Calu3 (cell line): ENCODE results near the gene KRT80. TPM values are rescaled to one million over a fixed set of nuclear protein-coding genes. Genes with fewer than 3 reads are reported as not detected.
A peak's percentile ranks its signal among the peaks of the same experiment; 100 is the strongest.

Experiments
- BruUV-seq: library from RNA; stranded (reverse); fragments of 400-500 nt; replicated peaks from 2 replicates; lab custom pipeline; 2021; lab: Mats Ljungman, UMichigan
- CTCF ChIA-PET: fragments of 300-600 bp; sonication (Branson Sonifier 250); formaldehyde crosslinking; loops from one replicate; lab custom pipeline; 2022; ENCODE audit warnings: antibody characterized with exemption; lab: Charles Lee
- DNase-seq: peaks from one replicate; pipeline ENCODE4 v3.0.0; 2022
- H3K27ac Mint-ChIP-seq: one replicate; pipeline ENCODE4 v1.8.0; 2022; ENCODE audit warnings: mixed read lengths; ENCODE audit not compliant: unreplicated experiment
- H3K27me3 Mint-ChIP-seq: one replicate; pipeline ENCODE4 v1.8.0; 2022; ENCODE audit warnings: mixed read lengths; ENCODE audit not compliant: unreplicated experiment
- H3K36me3 Mint-ChIP-seq: one replicate; pipeline ENCODE4 v1.8.0; 2022; ENCODE audit warnings: mild to moderate bottlenecking, moderate library complexity, mixed read lengths; ENCODE audit not compliant: insufficient read depth, unreplicated experiment
- H3K4me1 Mint-ChIP-seq: one replicate; pipeline ENCODE4 v1.8.0; 2022; ENCODE audit warnings: mild to moderate bottlenecking, low read depth, mixed read lengths; ENCODE audit not compliant: unreplicated experiment
- H3K4me3 Mint-ChIP-seq: one replicate; pipeline ENCODE4 v1.8.0; 2022; ENCODE audit warnings: mild to moderate bottlenecking, low read depth, moderate library complexity, mixed read lengths; ENCODE audit not compliant: unreplicated experiment
- H3K9me3 Mint-ChIP-seq: one replicate; pipeline ENCODE4 v1.8.0; 2022; ENCODE audit warnings: low read depth, mixed read lengths; ENCODE audit not compliant: unreplicated experiment
- intact Hi-C: fragments of 100-400 bp; cut with micrococcal nuclease; formaldehyde crosslinking; loops from one replicate; pipeline ENCODE4 v1.10.0; 2022; ENCODE audit not compliant: unreplicated experiment
- total RNA-seq: library from RNA; stranded (reverse); gene quantifications from 2 replicates; pipeline ENCODE4 v1.2.3, GENCODE V29; 2022
- TF ChIP-seq, protein P1 (sequence below): fragments of 200-600 bp; IDR thresholded peaks from one replicate; pipeline ENCODE4 v1.8.0; 2022; ENCODE audit warnings: antibody characterized with exemption; ENCODE audit not compliant: unreplicated experiment

The KRT80 gene
- total RNA-seq, 1 experiment from 2014 or later = 45.5 TPM

DNA sequence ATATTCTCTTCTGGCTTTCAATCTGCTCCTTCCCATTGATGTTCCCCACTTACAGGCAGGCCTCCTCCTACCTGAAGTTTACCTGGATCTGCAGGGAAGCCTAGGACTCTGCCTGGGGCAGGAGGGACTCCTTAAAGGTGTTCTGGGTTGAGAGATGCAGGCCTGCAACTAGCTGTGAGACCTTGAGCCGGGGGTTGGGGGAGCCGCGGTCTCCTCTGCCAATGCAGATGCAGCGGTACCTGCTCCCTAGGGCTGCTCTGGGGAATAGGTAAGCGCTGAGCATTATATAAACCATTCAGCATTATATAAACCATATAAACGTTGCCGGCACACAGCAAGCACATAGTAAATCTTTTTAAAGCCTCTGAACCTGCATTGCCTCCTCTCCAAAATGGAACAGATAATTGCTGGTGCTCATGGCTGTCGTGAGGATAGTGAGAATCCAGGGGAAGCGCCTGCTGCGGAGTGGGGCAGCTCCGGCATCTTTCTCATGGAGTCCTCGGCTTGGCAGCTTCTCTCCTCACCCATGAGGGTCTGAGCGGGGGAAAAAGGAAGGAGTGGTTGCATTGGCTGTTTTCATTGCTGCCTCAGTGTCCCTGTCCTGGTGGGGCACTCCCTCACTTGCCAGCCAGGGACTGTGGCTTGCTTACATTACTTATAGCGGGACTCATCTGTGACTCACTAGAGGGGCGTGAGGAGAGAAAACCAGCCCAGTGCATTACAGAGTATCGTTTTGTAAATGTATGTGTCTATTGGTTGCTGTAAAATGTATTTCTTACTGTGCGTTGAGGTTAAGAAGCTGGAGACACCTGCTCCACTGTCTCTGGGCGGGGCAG is 12.5 kb upstream of the KRT80 start:
- Mint-ChIP-seq H3K27ac (no peak overlapping the region), H3K36me3 (peaks cover 10% of the 10 kb centered on the region), H3K4me1 (peaks cover 49% of the 10 kb centered on the region), H3K27me3 (no peaks in the 10 kb centered on the region), H3K4me3 (no peak overlapping the region), H3K9me3 (no peaks in the 10 kb centered on the region)
- TF ChIP-seq, protein P1, sequence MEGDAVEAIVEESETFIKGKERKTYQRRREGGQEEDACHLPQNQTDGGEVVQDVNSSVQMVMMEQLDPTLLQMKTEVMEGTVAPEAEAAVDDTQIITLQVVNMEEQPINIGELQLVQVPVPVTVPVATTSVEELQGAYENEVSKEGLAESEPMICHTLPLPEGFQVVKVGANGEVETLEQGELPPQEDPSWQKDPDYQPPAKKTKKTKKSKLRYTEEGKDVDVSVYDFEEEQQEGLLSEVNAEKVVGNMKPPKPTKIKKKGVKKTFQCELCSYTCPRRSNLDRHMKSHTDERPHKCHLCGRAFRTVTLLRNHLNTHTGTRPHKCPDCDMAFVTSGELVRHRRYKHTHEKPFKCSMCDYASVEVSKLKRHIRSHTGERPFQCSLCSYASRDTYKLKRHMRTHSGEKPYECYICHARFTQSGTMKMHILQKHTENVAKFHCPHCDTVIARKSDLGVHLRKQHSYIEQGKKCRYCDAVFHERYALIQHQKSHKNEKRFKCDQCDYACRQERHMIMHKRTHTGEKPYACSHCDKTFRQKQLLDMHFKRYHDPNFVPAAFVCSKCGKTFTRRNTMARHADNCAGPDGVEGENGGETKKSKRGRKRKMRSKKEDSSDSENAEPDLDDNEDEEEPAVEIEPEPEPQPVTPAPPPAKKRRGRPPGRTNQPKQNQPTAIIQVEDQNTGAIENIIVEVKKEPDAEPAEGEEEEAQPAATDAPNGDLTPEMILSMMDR = no peak
- CTCF ChIA-PET = no interaction called here
- no peak for DNase-seq
- BruUV-seq = no TSS peak
- intact Hi-C loops = no loop called here

DNA sequence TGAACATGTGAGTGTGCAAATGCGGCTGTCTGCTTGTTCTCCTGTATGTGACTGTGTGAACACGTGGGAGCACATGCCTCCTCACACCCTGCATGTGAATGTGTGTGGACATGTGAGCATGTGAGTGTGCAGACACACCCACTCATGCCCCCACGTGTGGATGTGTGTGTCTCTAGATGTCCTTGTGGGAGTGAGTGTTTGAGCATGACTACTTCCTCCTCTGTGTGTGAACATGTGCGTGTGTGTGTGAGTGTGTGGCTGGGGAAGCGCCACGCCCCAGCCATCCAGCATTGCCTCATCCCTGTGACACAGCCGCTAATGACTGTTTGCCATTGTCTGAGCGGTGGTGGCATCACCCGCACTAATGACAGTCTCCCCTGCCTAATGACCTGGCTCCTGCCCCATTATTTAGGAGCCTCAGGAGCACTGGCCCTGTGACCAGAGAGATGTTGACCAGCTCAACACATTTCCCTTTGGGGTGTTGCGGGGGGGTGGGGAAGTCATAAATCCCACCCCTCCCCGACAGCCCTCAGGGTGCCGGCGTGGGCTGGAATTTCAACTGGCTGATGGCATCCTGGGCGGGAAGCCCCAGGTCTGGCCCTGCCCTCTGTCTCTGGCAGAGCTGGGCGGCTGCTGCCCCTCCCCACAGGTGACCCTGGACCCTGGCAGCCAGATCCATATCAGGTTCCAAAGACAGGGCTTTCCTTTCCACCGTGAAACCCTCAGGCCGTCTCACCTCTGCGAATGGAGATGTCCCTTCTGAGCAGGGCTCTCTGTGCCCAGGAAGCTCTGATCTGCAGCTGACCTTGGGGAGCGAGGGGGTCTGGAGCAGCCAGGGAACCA is 11.5 kb upstream of the KRT80 start:
- H3K27ac Mint-ChIP-seq = peak overlapping the region; percentile 62
- no TSS peak for BruUV-seq
- H3K4me1 Mint-ChIP-seq = peaks cover 50% of the 10 kb centered on the region
- H3K36me3 Mint-ChIP-seq = peaks cover 10% of the 10 kb centered on the region
- H3K4me3 Mint-ChIP-seq = no peak overlapping the region
- CTCF ChIA-PET = interaction anchor here (0.6 kb wide), 1 partner anchor 80 kb away, joined by 4 read pairs; no protein-coding TSS in a partner anchor
- no peaks in the 10 kb centered on the region for H3K9me3 Mint-ChIP-seq
- intact Hi-C loops = no loop called here
- no peaks in the 10 kb centered on the region for H3K27me3 Mint-ChIP-seq
- TF ChIP-seq, protein P1 = no peak
- DNase-seq = peak; percentile 66

DNA sequence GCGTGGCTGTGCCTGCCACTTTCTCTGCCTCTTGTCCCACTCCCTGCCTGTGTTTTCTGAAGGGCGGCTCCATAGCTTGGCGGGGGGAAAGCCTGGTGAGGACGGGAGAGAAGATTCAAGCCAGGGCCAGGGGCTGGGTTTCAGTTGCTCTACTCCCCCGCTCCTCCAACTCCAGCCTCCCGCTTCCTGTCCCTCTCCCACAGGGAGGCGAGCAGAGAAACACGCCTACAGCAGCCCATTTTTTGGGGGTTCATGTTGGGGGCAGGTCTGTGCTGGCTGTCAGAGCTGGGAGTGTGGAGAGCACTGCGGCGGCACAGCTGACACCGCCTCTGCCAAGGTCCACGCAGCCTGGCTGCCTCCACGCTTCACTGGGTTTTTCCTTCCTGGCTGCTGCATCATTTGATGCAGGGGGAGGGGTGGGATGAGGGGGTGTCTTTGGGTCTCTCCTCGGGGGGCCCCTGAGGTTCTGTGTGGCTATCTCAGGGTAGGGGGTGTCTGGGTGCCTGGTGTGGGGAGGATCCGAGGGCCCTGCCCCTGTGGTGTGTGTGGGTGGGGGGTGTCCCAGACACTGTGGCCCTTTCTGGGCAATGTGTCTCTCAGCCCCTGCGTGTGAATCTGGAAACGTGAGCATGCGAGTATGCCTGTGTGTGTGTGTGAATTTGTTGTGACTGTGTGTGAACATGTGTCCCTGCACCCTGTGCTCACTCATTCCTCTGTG is 10.7 kb upstream of the KRT80 start:
- no peaks in the 10 kb centered on the region for H3K9me3 Mint-ChIP-seq
- intact Hi-C loops = no loop called here
- TF ChIP-seq, protein P1 = no peak
- no TSS peak for BruUV-seq
- no peak overlapping the region for H3K4me3 Mint-ChIP-seq
- H3K36me3 Mint-ChIP-seq = peaks cover 10% of the 10 kb centered on the region
- peaks cover 43% of the 10 kb centered on the region for H3K4me1 Mint-ChIP-seq
- CTCF ChIA-PET = interaction anchor here (0.6 kb wide), 1 partner anchor 79 kb away, joined by 4 read pairs; no protein-coding TSS in a partner anchor
- DNase-seq = no peak
- H3K27ac Mint-ChIP-seq = peak overlapping the region; percentile 62
- H3K27me3 Mint-ChIP-seq = no peaks in the 10 kb centered on the region

DNA sequence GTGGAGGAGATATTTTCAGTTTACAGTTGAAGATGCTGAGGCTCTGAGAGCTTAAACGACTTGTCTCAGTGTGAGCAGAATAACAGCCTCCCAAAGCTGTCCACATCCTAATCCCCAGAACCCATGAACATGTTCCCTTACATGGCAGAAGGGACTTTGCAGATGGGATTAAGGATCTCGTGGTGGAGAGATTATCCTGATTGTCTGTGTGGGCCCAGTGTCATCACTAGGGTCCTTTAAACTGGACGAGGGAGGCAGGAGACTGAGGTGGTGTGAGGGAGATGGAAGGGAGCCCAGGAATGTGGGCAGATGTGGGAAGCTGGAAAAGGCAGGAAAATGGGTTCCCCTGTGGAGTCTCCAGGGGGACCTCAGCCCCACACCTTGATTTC is 9.6 kb upstream of the KRT80 start:
- Mint-ChIP-seq H3K4me1 (peaks cover 32% of the 10 kb centered on the region), H3K36me3 (peaks cover 6% of the 10 kb centered on the region), H3K27ac (peak overlapping the region; percentile 62), H3K4me3 (no peak overlapping the region), H3K9me3 (no peaks in the 10 kb centered on the region), H3K27me3 (no peaks in the 10 kb centered on the region)
- TF ChIP-seq, protein P1 = no peak
- intact Hi-C loops = no loop called here
- BruUV-seq = no TSS peak
- DNase-seq = no peak
- CTCF ChIA-PET = interaction anchor here (1.2 kb wide), 1 partner anchor 20 kb away, joined by 3 read pairs; no protein-coding TSS in a partner anchor
